Sigmoid colon (tissue), 7 donors: ENCODE data around the gene RBP4. TPM values are rescaled to one million over a fixed set of nuclear protein-coding genes. Genes with fewer than 3 reads are reported as not detected.

Experiments
- DNase-seq: peaks from one replicate; pipeline ENCODE4 v3.0.0-alpha.2; 2019
- H3K27ac ChIP-seq, 4 donors: fragments of 200-600 bp; sonication (generic); one replicate each; pipeline ENCODE4 v1.5.1; 2016 to 2019; ENCODE audit warnings: mild to moderate bottlenecking in 1 of 4
- H3K27me3 ChIP-seq, 3 donors: fragments of 200-600 bp; sonication (generic); one replicate each; pipeline ENCODE4 v1.5.1; 2019; ENCODE audit warnings: mild to moderate bottlenecking in 1 of 3
- H3K36me3 ChIP-seq, 4 donors: fragments of 200-600 bp; sonication (generic); one replicate each; pipeline ENCODE4 v1.5.1; 2016 to 2019
- H3K4me1 ChIP-seq, 4 donors: fragments of 200-600 bp; sonication (generic); one replicate each; pipeline ENCODE4 v1.5.1; 2017 to 2019
- H3K4me3 ChIP-seq, 4 donors: fragments of 200-600 bp; sonication (generic); one replicate each; pipeline ENCODE4 v1.5.1; 2017 to 2019; ENCODE audit warnings: mild to moderate bottlenecking in 2 of 4, moderate library complexity in 1 of 4
- H3K9me3 ChIP-seq, 4 donors: fragments of 200-600 bp in 3 of 4; sonication (generic) in 3 of 4; one replicate each; pipeline versions ENCODE4 v1.5.1 to v1.6.1; 2013 to 2019
- CTCF ChIP-seq, 4 experiments: fragments of 450-650 bp in 3 of 4; fragments of 200-600 bp in 1 of 4; IDR thresholded peaks; one replicate each; pipeline ENCODE4 v1.5.1; 2016 to 2019; ENCODE audit warnings: antibody characterized with exemption in 4 of 4, mild to moderate bottlenecking in 3 of 4, moderate library complexity in 2 of 4
- EP300 ChIP-seq, 4 donors: sonication (generic); formaldehyde crosslinking; IDR thresholded peaks; one replicate each; pipeline ENCODE4 v1.6.1; 2017; ENCODE audit warnings: antibody characterized with exemption in 4 of 4
- POLR2A ChIP-seq, 2 donors: fragments of 450-650 bp; IDR thresholded peaks; one replicate each; pipeline ENCODE4 v1.6.1; 2016; ENCODE audit warnings: antibody characterized with exemption in 2 of 2, mild to moderate bottlenecking in 2 of 2, moderate library complexity in 2 of 2
- POLR2AphosphoS5 ChIP-seq, 4 donors: sonication (generic); formaldehyde crosslinking; IDR thresholded peaks; one replicate each; pipeline ENCODE4 v1.6.1; 2017; ENCODE audit warnings: antibody characterized with exemption in 4 of 4
- WGBS, 2 donors: extraction: QIAGEN DNeasy Blood & Tissue Kit; methylation state at CpG; one replicate each; pipeline ENCODE4 v1.1.7; 2013; 5-methylcytosine and 5-hydroxymethylcytosine counted together
- intact Hi-C: fragments of 100-400 bp; cut with DNase I; formaldehyde crosslinking; loops from one replicate; pipeline ENCODE4 v1.15.1; 2023
- polyA plus RNA-seq, 3 donors: library from polyadenylated mRNA; stranded (reverse); fragments of 200-250 nt; gene quantifications; one replicate each; pipeline ENCODE4 v1.2.3, GENCODE V29; 2013
- total RNA-seq, 4 donors: library from RNA; depleted of rRNA; stranded (reverse); fragments of >200 nt; gene quantifications; one replicate each; pipeline ENCODE4 v1.1.0, GENCODE V29; 2016
- donor health status: healthy with polysubstance abuse.
- donor health status: Bipolar disorder and iron deficiency.
- donor health status: healthy.

The RBP4 gene
- total RNA-seq (10 to 100 TPM in 1 of 4 donors, 1 to 10 TPM in 1, not detected in 2; 3.9 to 16.8 TPM), polyA plus RNA-seq (10 to 100 TPM in 1 of 3 donors, 1 to 10 TPM in 2; 3.0 to 21.5 (median 4.2) TPM)

- 1 to 2% methylated on average over 63 of the region's 63 CpGs for WGBS, 2 donors
- no peak within 1 kb of the TSS for H3K27ac ChIP-seq
- H3K9me3 ChIP-seq = no peaks in the 10 kb centered on the region
- H3K36me3 ChIP-seq = no peaks in the 10 kb centered on the region
- H3K27me3 ChIP-seq = peaks cover 12 to 54% (median 32%) of the 10 kb centered on the region in 3 donors
- no peak for TF ChIP-seq POLR2AphosphoS5 (IDR thresholded peaks at IDR 0.05)
- TF ChIP-seq EP300 (IDR thresholded peaks at IDR 0.05) = no peak
- TF ChIP-seq POLR2A (IDR thresholded peaks at IDR 0.05) = no peak
- TF ChIP-seq CTCF (IDR thresholded peaks at IDR 0.05) = no peak
- intact Hi-C loops = no loop called here
- no peak for DNase-seq
- H3K4me1 ChIP-seq = peaks cover 0 to 16% (median 12%) of the 10 kb centered on the region in 4 donors
- H3K4me3 ChIP-seq = peak within 1 kb of the TSS in 3 of 4 donors; percentile 31 to 42 (median 41)
Observed at GRCh38 chr10:93601146-93601773, at the start of gene RBP4. TSS of gene RBP4 (minus strand) at chr10:93601235. CDS start at chr10:93601028, 207 bp downstream.

DNA sequence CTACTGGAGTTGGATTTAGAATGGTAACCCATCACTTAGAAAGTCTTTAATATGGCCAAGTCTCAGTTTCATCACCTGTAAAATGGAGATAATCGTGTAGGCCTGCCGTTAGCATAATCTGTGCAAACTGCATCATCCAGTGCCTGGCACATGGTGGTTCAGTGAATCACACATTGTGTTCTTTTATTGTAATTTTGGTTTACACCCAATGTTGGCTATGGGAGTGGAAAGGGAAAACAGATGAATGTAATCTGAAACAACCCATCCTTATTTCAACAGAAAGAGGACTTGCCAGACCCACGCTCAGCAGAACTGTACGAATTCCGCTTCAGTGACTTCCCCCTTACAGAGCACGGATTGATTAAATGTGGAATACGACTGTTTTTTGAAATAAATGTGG lies 38.8 kb upstream of the RBP4 start:
- no peak for DNase-seq
- no peak overlapping the region for H3K27ac ChIP-seq
- H3K4me1 ChIP-seq = no peaks in the 10 kb centered on the region
- no peaks in the 10 kb centered on the region for H3K27me3 ChIP-seq
- intact Hi-C loops = no loop called here
- H3K36me3 ChIP-seq = no peaks in the 10 kb centered on the region
- WGBS, 2 donors = 95 to 96% methylated on average over 7 of the region's 7 CpGs
- H3K9me3 ChIP-seq = no peaks in the 10 kb centered on the region
- H3K4me3 ChIP-seq = no peak overlapping the region
- TF ChIP-seq POLR2A (IDR thresholded peaks at IDR 0.05) (no peak), EP300 (IDR thresholded peaks at IDR 0.05) (no peak), CTCF (IDR thresholded peaks at IDR 0.05) (no peak), POLR2AphosphoS5 (IDR thresholded peaks at IDR 0.05) (no peak)

DNA sequence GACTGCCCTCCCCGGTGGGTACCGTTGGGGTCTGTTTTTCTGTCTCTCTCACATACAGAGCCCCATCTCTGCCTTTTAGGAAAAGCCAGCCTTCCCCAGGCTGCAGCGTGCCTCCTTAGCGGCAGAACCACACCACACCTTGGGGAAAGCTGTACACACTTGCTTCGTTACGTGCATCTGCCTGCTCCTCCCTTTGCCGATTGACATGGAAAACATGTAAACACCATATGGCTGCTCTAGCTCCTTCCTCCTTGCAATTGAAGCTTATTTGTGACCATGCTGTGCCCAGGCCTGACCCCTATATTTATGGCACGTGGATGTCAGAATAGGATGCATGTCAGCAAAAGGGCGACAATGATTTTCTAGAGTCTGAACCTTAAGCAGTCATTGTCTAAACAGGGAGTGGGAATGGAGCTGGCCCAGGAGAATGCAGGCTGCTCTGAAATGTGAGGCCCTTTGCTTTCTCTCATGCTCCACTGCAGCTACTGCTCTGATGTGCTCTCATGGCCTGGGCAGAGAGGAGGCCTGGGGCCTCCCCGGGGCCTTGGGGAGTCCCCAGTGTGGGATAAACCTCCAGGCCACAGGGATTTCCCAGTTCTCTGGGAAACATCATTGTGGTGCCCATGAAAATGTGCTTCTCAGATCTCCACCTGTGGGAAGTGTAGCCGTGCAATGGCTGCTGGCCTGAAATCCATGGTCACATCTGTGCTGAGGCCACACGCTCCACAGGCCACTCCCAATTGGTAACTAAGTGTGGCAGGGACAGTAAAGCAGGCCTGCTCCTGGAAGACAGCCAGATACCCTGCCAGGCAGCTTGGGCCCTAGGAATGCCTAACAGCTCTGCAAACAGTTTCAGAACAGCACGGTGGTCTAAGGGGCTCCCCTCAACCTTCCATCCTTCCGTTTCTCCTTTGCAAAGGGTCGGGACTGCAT lies 29.9 kb upstream of the RBP4 start:
- H3K27me3 ChIP-seq = no peaks in the 10 kb centered on the region
- 66 to 80% methylated on average over 15 of the region's 15 CpGs for WGBS, 2 donors
- DNase-seq = no peak
- intact Hi-C loops = no loop called here
- H3K9me3 ChIP-seq = no peaks in the 10 kb centered on the region
- no peaks in the 10 kb centered on the region for H3K4me1 ChIP-seq
- no peak overlapping the region for H3K4me3 ChIP-seq
- no peak overlapping the region for H3K27ac ChIP-seq
- no peak for TF ChIP-seq CTCF (IDR thresholded peaks at IDR 0.05)
- no peak for TF ChIP-seq POLR2AphosphoS5 (IDR thresholded peaks at IDR 0.05)
- TF ChIP-seq POLR2A (IDR thresholded peaks at IDR 0.05) = no peak
- no peak for TF ChIP-seq EP300 (IDR thresholded peaks at IDR 0.05)
- no peaks in the 10 kb centered on the region for H3K36me3 ChIP-seq

DNA sequence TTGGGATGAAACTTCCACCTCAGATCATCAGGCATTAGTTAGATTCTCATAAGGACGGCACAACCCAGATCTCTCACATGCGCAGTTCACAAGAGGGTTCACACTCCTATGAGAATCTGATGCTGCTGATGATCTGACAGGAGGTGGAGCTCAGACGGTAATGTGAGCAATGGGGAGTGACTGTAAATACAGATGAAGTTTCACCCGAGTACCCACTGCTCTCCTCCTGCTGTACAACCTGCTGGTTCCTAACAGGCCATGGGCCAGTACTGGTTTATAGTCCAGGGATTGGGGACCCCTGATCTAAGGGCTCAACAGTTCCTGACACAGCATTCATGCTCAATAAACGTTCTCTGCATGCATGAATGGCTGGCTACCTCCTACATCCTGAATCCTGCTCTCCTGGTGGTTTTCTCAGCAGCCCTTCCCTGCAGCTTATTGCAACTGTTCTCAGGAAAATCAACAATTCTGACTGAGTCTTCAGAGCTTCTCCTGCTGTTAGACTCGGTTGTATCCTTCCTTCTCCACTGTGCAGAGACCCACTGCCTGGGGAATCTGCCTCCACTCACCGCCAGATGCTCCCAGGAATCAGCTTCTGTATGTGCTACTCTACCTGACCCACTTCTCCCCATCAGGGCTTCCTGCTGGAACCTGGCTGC lies 28.7 kb upstream of the RBP4 start:
- Histone ChIP-seq H3K4me3 (no peak overlapping the region), H3K27ac (no peak overlapping the region), H3K4me1 (no peaks in the 10 kb centered on the region), H3K27me3 (no peaks in the 10 kb centered on the region), H3K9me3 (no peaks in the 10 kb centered on the region), H3K36me3 (no peaks in the 10 kb centered on the region)
- intact Hi-C loops = no loop called here
- DNase-seq = no peak
- 73 to 75% methylated on average over 7 of the region's 7 CpGs for WGBS, 2 donors
- TF ChIP-seq POLR2AphosphoS5 (IDR thresholded peaks at IDR 0.05) (no peak), POLR2A (IDR thresholded peaks at IDR 0.05) (no peak), EP300 (IDR thresholded peaks at IDR 0.05) (no peak), CTCF (IDR thresholded peaks at IDR 0.05) (no peak)
